Lower leg skin (tissue), 4 donors: Measurements from ENCODE around the gene DCN. TPM values are rescaled to one million over a fixed set of nuclear protein-coding genes. Genes with fewer than 3 reads are reported as not detected.

Experiments used
- DNase-seq, 2 donors: peaks; one replicate each; pipeline ENCODE4 v3.0.0-alpha.2; 2019; ENCODE audit warnings: low spot score in 2 of 2
- H3K4me3 ChIP-seq: fragments of 200-600 bp; sonication (generic); 2 replicates; pipeline ENCODE4 v1.5.1; 2017; ENCODE audit warnings: mild to moderate bottlenecking, low read depth; ENCODE audit not compliant: poor library complexity, severe bottlenecking
- POLR2A ChIP-seq, 2 donors: fragments of 450-650 bp; IDR thresholded peaks; one replicate each; pipeline ENCODE4 v1.6.1; 2016 to 2017; ENCODE audit warnings: antibody characterized with exemption in 2 of 2, mild to moderate bottlenecking in 1 of 2, moderate library complexity in 1 of 2
- WGBS, 2 donors: methylation state at CpG; one replicate each; pipeline ENCODE4 v1.1.5; 2018; 5-methylcytosine and 5-hydroxymethylcytosine counted together
- intact Hi-C: fragments of 100-400 bp; cut with DNase I; formaldehyde crosslinking; loops from one replicate; pipeline ENCODE4 v1.15.0; 2023; ENCODE audit warnings: low total_unique reads
- total RNA-seq, 4 donors: library from RNA; depleted of rRNA; stranded (reverse); fragments of >200 nt; gene quantifications; one replicate each; pipeline ENCODE4 v1.1.0, GENCODE V29; 2016
- TF ChIP-seq, protein P1 (sequence below), 3 donors: fragments of 450-650 bp; IDR thresholded peaks; one replicate each; pipeline ENCODE4 v1.5.1; 2016; ENCODE audit warnings: antibody characterized with exemption in 3 of 3, mild to moderate bottlenecking in 3 of 3, moderate library complexity in 2 of 3

The DCN gene
- total RNA-seq, 4 donors from 2014 or later: 497 to 1,618 (median 522) TPM

DNA sequence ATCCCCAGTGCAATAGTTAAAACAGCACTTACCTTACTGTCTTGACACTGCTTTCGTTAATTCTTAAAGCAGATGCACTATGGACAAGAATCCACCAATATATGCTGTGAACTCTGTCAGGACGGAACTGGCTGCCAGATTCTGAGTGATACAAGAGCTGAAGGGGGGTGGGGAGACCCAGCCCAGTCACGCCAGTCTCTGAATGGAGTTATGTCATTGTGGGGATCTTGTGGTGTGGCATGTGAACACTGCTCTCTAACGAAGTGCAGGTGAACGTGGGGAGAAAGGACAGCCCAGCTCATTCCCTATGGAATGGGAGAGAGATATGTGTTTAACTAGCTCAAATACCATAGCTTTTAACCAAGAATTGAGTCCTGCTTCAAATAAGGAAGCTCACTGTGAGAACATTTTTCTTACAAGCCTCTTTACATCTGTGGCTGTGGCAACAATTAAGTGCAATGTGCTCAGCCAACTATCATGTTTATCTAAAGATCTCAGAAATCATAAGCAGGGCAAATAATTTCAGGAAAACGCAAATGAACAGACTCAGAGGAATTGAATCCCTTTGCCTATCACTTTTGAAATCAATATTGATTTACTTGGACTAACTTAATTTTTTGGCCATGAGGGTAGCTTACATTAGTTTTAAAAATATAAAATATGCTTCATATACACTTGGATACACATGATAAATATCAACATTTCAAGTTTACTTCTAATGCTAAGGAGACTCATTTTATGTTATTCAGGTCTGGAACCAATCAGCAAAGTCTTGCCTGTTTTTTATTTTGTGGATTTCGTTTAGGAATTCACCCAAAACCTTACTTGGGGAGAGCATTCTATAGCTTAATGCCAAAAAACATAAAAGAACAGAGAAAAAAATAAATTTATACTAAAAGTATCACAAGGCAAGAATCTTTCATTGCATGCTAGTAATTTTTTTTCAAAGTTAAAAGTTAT is 71.0 kb downstream of the DCN start, which contains the start of gene LUM:
TSS of gene LUM (minus strand) at position 129 of the 960 bp plus-strand sequence. CDS start 2,515 bp downstream, outside the sequence.
- 19 to 28% methylated on average over 7 of the region's 7 CpGs for WGBS, 2 donors
- DNase-seq: peak in 1 of 2 donors; percentile 23
- TF ChIP-seq, protein P1, sequence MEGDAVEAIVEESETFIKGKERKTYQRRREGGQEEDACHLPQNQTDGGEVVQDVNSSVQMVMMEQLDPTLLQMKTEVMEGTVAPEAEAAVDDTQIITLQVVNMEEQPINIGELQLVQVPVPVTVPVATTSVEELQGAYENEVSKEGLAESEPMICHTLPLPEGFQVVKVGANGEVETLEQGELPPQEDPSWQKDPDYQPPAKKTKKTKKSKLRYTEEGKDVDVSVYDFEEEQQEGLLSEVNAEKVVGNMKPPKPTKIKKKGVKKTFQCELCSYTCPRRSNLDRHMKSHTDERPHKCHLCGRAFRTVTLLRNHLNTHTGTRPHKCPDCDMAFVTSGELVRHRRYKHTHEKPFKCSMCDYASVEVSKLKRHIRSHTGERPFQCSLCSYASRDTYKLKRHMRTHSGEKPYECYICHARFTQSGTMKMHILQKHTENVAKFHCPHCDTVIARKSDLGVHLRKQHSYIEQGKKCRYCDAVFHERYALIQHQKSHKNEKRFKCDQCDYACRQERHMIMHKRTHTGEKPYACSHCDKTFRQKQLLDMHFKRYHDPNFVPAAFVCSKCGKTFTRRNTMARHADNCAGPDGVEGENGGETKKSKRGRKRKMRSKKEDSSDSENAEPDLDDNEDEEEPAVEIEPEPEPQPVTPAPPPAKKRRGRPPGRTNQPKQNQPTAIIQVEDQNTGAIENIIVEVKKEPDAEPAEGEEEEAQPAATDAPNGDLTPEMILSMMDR (IDR thresholded peaks at IDR 0.05): no peak
- TF ChIP-seq POLR2A (IDR thresholded peaks at IDR 0.05): no peak
- H3K4me3 ChIP-seq: no peak within 1 kb of the TSS
- intact Hi-C loops: no loop called here

DNA sequence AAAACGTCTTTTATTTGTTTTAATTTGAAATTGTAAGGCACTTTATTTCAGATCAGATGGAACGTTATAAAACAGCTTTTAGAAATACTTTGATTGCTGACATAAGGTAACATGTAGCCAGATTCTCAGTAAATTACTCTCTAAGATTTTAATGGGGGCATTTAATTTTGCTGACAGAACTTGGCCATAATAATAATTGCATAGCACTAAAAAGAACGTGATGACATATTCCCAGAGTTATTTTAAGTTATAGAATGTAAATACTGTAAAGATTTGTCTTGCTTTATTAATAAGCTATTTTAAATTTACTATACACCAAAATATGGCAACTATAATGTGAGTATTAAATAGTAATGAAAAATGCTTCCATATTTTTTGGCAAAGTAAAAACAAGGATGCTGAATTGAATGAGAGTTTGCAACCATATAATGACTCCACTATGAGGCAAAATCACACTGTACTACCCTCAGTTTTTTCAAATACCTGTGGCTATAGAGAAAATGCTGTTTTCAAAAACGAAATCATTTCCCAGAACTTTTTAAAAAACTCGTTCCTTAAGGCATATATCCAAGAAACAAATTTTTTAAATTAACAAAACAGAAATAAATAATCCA is 72.2 kb downstream of the DCN start:
- no peak for DNase-seq
- H3K4me3 ChIP-seq: no peak overlapping the region
- TF ChIP-seq, protein P1 (IDR thresholded peaks at IDR 0.05): no peak
- no peak for TF ChIP-seq POLR2A (IDR thresholded peaks at IDR 0.05)
- intact Hi-C loops: no loop called here
- 59 to 61% methylated on average over 5 of the region's 5 CpGs for WGBS, 2 donors

DNA sequence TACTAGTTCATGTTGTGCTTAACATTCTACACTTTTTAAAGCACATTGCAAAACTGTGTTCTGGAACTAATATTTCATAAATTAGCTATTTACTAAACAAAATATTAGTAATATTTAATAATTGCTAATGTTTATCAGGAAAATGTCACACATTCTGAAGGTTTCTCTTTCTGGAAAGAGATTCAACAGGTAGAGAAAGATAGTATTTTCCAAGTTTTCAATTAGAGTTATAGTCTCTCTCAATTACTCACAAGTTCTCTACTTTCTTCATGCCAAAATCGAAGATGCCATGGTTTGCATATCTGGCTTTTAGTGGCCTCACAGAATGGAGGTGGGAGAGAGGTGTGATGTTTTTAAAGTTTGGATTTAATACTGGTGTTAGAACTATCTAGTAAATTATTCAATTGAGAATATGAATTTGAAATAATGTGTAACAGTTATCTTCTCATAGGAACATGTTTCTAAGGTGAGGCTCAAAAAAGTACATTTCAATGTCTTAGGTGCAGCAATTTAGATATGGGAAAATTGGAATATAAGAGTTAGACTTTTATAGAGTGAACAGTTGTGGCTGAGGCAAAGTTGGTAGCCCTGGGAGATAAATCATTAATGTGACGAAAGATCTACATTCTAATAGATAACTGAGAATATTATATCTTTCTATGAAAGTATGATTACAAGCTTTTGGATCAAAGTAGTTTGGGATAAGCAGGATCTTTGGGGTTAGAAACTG is 72.9 kb downstream of the DCN start:
- intact Hi-C loops: no loop called here
- DNase-seq: no peak
- 67 to 79% methylated on average over 2 of the region's 2 CpGs for WGBS, 2 donors
- H3K4me3 ChIP-seq: no peak overlapping the region
- TF ChIP-seq, protein P1 (IDR thresholded peaks at IDR 0.05): no peak
- no peak for TF ChIP-seq POLR2A (IDR thresholded peaks at IDR 0.05)

DNA sequence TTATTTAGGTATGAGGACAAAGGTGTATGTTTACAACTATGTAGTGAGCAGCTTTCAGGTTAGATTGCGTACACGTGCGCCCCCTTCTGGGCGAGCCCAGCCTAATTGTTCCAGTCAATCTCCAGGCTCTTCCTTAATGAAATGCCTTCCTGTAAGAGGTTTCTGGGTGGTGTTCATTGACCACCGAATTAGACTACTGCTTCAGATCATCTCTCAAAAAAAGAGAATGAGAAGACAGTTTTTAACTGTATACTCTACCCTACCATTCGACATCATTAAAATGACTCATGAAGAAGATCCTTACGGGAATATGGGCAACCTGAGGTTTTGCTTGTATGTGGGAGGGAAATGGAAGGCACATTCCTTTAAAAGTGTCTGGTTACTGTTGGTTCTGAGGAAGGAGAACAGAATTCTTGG is 73.5 kb downstream of the DCN start:
- no peak overlapping the region for H3K4me3 ChIP-seq
- TF ChIP-seq, protein P1 (IDR thresholded peaks at IDR 0.05): no peak
- TF ChIP-seq POLR2A (IDR thresholded peaks at IDR 0.05): no peak
- 34% methylated on average over 7 of the region's 7 CpGs for WGBS, 2 donors
- intact Hi-C loops: no loop called here
- peak; percentile 48 to 90 for DNase-seq

DNA sequence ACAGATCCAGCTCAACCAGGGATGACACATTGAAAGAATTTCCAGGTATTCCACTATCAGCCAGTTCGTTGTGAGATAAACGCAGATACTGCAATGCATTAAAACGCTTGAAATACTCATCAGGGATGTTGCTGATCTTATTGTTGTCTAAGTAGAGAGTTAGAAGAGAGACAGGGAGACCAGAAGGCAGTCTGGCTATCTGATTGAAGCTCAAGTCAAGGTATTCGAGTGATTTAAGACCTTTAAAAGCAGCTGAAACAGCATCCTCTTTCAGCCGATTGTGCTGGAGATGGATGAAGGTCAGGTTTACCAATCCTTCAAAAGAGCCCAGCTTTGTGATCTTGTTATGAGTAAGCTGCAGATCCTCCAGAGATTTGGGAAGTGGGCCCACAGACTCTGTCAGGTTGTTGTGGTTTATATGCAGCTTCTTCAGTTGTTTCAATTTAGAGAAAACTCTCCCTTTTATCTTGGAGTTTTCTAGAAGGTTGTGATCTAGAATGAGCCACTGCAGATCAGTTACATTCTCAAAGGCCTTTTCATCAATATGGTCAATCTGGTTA is 74.3 kb downstream of the DCN start:
- no peak for DNase-seq
- intact Hi-C loops: no loop called here
- no peak overlapping the region for H3K4me3 ChIP-seq
- WGBS, 2 donors: 75 to 76% methylated on average over 5 of the region's 5 CpGs
- TF ChIP-seq, protein P1 (IDR thresholded peaks at IDR 0.05): no peak
- TF ChIP-seq POLR2A (IDR thresholded peaks at IDR 0.05): no peak
